ENCODE data around the gene MYL7. TPM values are rescaled to one million over a fixed set of nuclear protein-coding genes. Genes with fewer than 3 reads are reported as not detected.
"Not testable (repeated sequence)": the region's sequence is repeated elsewhere in the genome, so short reads cannot be mapped to it uniquely, and the experiment has no call there.

Gene MYL7
- total RNA-seq, 6 experiments from 2014 or later, result 0.30 to 0.64 (median 0.49) TPM; not detected in 2

- peaks cover 11% of the 10 kb centered on the region for H3K4me1 Mint-ChIP-seq (ENCODE audit: low read depth)
- no peaks in the 10 kb centered on the region for H3K9me3 Mint-ChIP-seq
- TF ChIP-seq CTCF (IDR thresholded peaks at IDR 0.05), result no peak
- peaks cover 32% of the 10 kb centered on the region for H3K27me3 Mint-ChIP-seq (ENCODE audit: insufficient read depth)
- DNase-seq, result no peak
- no peak overlapping the region for H3K4me3 Mint-ChIP-seq
- H3K27ac Mint-ChIP-seq, result no peak overlapping the region
- no peaks in the 10 kb centered on the region for H3K36me3 Mint-ChIP-seq (ENCODE audit: low read depth)
These were observed 35.4 kb upstream of the MYL7 start for GRCh38 chr7:44176486-44176885.

- H3K27ac Mint-ChIP-seq, result no peak overlapping the region
- H3K9me3 Mint-ChIP-seq, result no peaks in the 10 kb centered on the region
- no peak for DNase-seq
- H3K4me3 Mint-ChIP-seq, result no peak overlapping the region
- TF ChIP-seq CTCF (IDR thresholded peaks at IDR 0.05), result no peak
- H3K36me3 Mint-ChIP-seq (ENCODE audit: low read depth), result no peaks in the 10 kb centered on the region
- H3K27me3 Mint-ChIP-seq (ENCODE audit: insufficient read depth), result peaks cover 35% of the 10 kb centered on the region
- H3K4me1 Mint-ChIP-seq (ENCODE audit: low read depth), result peaks cover 11% of the 10 kb centered on the region
These were observed 34.6 kb upstream of the MYL7 start for GRCh38 chr7:44175730-44176129.

DNA sequence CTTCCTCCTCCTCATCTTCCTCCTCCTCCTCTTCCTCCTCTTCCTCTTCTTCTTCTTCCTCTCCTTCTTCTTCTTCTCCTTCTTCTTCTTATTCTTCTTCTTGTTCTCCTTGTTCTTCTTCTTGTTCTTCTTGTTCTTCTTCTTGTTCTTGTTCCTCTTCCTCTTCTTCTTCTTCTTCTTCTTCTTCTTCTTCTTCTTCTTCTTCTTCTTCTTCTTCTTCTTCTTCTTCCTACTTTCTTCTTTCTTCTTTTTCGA is 33.5 kb upstream of the MYL7 start:
- Mint-ChIP-seq H3K4me1 (ENCODE audit: low read depth) (peaks cover 11% of the 10 kb centered on the region), H3K27me3 (ENCODE audit: insufficient read depth) (peaks cover 31% of the 10 kb centered on the region)
- DNase-seq; H3K9me3 Mint-ChIP-seq; H3K27ac Mint-ChIP-seq; H3K36me3 Mint-ChIP-seq (ENCODE audit: low read depth); H3K4me3 Mint-ChIP-seq: not testable (repeated sequence)

DNA sequence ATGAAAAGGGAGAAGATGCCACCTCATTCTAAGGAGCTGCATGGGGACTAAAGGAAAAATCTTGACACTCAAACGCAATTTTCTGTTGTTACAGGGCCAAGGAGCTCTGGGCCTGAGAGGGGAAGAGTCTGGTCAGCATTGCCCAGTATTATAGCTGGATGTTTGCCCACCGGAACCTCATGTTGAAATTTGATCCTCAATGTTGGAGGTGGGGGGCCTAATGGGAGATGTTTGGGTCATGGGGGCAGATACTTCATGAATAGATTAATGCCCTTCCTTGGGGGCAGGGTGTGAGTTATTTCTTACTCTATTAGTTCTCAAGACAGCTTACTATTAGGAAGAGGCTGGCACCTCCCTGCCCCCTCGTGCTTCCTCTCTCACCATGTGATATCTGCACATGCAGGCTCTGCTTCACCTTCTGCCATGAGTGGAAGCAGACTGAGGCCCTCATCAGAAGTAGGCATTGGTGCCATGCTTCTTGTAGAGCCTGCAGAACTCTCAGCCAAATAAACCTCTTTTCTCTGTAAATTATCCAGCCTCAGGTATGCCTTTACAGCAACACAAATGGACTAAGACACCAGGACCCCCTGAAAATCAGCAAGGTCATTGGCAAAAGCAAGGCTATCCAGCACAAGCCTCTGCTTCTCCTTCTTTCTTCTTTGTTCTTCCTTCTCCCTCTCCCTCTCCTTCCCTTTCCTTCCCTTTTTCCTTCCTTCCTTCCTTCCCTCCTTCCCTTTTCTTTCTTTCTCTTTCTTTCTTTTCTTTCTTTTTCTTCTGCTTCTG is 33.0 kb upstream of the MYL7 start:
- Mint-ChIP-seq H3K4me3 (no peak overlapping the region), H3K4me1 (ENCODE audit: low read depth) (peaks cover 11% of the 10 kb centered on the region), H3K9me3 (no peaks in the 10 kb centered on the region), H3K36me3 (ENCODE audit: low read depth) (no peaks in the 10 kb centered on the region), H3K27ac (no peak overlapping the region), H3K27me3 (ENCODE audit: insufficient read depth) (peaks cover 28% of the 10 kb centered on the region)
- no peak for TF ChIP-seq CTCF (IDR thresholded peaks at IDR 0.05)
- no peak for DNase-seq

DNA sequence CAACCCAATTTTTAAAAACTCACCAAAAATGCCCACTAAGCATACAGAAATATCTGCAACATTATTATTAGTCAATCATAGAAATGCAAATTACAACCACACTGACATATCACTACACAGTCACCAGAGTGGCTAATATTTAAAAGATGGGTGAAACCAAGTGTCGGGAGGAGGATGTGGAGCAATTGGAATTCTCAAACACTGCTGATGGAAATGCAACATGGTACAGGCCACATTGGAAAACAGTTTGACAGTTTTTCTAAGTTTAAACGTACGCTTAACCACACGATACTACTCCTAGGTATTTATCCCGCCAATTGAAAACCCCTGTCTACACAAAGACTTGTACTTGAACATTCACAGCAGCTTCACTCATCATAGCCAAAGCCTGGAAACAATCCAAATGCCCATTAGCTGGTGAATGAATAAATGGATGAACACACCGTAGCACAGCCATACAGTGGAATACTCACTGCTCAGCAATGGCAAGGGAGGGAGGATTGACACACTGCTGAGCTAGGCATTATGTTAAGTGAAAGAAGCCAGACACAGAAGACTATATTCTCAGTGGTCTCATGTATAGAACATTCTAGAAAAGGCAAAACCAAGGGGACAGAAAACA is 31.8 kb upstream of the MYL7 start:
- H3K36me3 Mint-ChIP-seq (ENCODE audit: low read depth), result no peaks in the 10 kb centered on the region
- DNase-seq, result no peak
- H3K4me3 Mint-ChIP-seq, result no peak overlapping the region
- H3K27ac Mint-ChIP-seq, result no peak overlapping the region
- peaks cover 7% of the 10 kb centered on the region for H3K4me1 Mint-ChIP-seq (ENCODE audit: low read depth)
- no peaks in the 10 kb centered on the region for H3K9me3 Mint-ChIP-seq
- H3K27me3 Mint-ChIP-seq (ENCODE audit: insufficient read depth), result peaks cover 28% of the 10 kb centered on the region
- no peak for TF ChIP-seq CTCF (IDR thresholded peaks at IDR 0.05)

DNA sequence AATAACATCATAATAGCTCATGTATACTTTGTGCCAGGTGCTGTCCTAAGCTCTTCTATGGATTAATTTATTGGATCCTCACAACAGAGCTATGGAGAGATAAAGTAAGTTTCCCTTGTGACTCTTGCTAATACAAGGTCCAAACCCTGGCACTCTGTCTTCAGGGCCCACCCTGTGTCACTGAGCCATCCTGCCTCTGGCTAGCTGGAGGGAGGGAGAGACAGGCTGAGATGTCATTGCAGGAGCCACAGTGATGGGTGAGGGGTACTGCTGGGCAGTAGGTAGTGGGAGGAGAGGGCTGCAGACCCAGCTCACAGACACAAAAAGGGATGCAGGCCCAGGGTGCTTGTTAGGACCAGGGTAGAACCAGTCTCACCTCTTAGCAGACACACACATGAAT is 31.2 kb upstream of the MYL7 start:
- H3K27ac Mint-ChIP-seq, result no peak overlapping the region
- H3K36me3 Mint-ChIP-seq (ENCODE audit: low read depth), result no peaks in the 10 kb centered on the region
- peaks cover 1% of the 10 kb centered on the region for H3K4me1 Mint-ChIP-seq (ENCODE audit: low read depth)
- DNase-seq, result no peak
- H3K4me3 Mint-ChIP-seq, result no peak overlapping the region
- H3K9me3 Mint-ChIP-seq, result no peaks in the 10 kb centered on the region
- TF ChIP-seq CTCF (IDR thresholded peaks at IDR 0.05), result no peak
- H3K27me3 Mint-ChIP-seq (ENCODE audit: insufficient read depth), result peaks cover 33% of the 10 kb centered on the region

DNA sequence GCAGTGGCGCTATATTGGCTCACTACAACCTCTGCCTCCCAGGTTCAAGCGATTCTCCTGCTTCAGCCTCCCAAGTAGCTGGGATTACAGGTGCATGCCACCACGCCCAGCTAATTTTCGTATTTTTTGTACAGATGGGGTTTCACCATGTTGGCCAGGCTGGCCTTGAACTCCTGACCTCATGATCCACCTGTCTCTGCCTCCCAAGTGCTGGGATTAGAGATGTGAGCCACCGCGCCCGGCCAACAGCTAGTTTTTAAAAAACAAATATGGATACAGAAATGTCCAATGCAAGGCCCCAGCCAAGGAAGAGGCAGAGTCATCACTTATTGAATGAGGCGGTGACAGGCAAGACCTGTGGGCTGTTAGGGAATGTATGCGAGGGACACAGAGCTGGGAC is 30.8 kb upstream of the MYL7 start:
- H3K36me3 Mint-ChIP-seq (ENCODE audit: low read depth); H3K4me1 Mint-ChIP-seq (ENCODE audit: low read depth); DNase-seq; H3K9me3 Mint-ChIP-seq; H3K4me3 Mint-ChIP-seq; H3K27ac Mint-ChIP-seq: not testable (repeated sequence)
- peaks cover 36% of the 10 kb centered on the region for H3K27me3 Mint-ChIP-seq (ENCODE audit: insufficient read depth)

Data from HFFc6 (cell line).